Measurements from ENCODE around the gene SLC25A13. TPM values are rescaled to one million over a fixed set of nuclear protein-coding genes. Genes with fewer than 3 reads are reported as not detected.
A peak's percentile ranks its signal among the peaks of the same experiment; 100 is the strongest.

SLC25A13 gene
- total and polyA plus RNA-seq, 2 donors (not counting 1 experiment from before 2014, with no cell fraction given): 6.9 to 12.0 TPM

DNA sequence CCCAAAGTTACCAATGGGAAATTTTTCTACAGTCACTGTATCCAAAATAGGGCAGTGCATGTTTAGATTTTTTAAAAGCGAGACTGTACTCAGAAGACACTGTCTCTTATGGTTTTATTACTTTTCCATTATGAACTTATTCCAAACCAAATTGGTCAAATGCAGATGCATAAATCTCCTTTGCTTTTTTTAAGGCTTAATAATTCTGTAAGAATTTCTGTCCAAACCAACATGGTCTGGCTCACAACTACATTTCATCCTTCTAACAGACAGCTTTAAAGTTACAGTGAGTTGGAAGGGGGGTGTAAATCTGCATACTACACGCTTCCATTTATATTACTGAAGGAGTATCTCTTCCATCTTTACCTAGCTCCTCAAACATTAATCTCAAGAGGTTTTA lies 199.2 kb downstream of the SLC25A13 start:
- Histone ChIP-seq H3K27me3 (ENCODE audit: control insufficient read depth, insufficient read depth, low read length) (no peaks in the 10 kb centered on the region), H2AFZ (ENCODE audit: low read length) (no peak overlapping the region), H4K20me1 (ENCODE audit: control insufficient read depth, extremely low read depth, insufficient read depth, low read length) (no peaks in the 10 kb centered on the region), H3K4me2 (ENCODE audit: extremely low read depth, insufficient read depth, low read length) (no peak overlapping the region), H3K4me3 (replicated peaks in 1 of 4; ENCODE audit: control extremely low read depth in 1 of 4, insufficient read depth in 1 of 4, low read depth in 3 of 4, low read length in 4 of 4) (no peak overlapping the region), H3K36me3 (ENCODE audit: control insufficient read depth, insufficient read depth, low read length) (no peaks in the 10 kb centered on the region), H3K9me3 (ENCODE audit: control insufficient read depth, insufficient read depth, low read depth, low read length) (no peaks in the 10 kb centered on the region), H3K79me2 (ENCODE audit: control insufficient read depth, insufficient read depth, low read length) (no peaks in the 10 kb centered on the region), H3K27ac (ENCODE audit: insufficient read depth, low read length) (no peak overlapping the region), H3K4me1 (ENCODE audit: control insufficient read depth, extremely low read depth, insufficient read depth, low read length) (no peaks in the 10 kb centered on the region), H3K9ac (ENCODE audit: insufficient read depth, low read length) (no peak overlapping the region)
- DNase-seq (ENCODE audit: low read depth in 2 of 2): peak in 1 of 2 donors; percentile 50
- no peak for TF ChIP-seq EZH2 (IDR thresholded peaks at IDR 0.05; ENCODE audit: low read length, missing control alignments)
- TF ChIP-seq, protein P1, sequence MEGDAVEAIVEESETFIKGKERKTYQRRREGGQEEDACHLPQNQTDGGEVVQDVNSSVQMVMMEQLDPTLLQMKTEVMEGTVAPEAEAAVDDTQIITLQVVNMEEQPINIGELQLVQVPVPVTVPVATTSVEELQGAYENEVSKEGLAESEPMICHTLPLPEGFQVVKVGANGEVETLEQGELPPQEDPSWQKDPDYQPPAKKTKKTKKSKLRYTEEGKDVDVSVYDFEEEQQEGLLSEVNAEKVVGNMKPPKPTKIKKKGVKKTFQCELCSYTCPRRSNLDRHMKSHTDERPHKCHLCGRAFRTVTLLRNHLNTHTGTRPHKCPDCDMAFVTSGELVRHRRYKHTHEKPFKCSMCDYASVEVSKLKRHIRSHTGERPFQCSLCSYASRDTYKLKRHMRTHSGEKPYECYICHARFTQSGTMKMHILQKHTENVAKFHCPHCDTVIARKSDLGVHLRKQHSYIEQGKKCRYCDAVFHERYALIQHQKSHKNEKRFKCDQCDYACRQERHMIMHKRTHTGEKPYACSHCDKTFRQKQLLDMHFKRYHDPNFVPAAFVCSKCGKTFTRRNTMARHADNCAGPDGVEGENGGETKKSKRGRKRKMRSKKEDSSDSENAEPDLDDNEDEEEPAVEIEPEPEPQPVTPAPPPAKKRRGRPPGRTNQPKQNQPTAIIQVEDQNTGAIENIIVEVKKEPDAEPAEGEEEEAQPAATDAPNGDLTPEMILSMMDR (conservative IDR thresholded peaks at IDR 0.05 in 1 of 2, IDR thresholded peaks at IDR 0.05 in 1 of 2; ENCODE audit: low read depth in 1 of 2, low read length in 2 of 2): no peak

DNA sequence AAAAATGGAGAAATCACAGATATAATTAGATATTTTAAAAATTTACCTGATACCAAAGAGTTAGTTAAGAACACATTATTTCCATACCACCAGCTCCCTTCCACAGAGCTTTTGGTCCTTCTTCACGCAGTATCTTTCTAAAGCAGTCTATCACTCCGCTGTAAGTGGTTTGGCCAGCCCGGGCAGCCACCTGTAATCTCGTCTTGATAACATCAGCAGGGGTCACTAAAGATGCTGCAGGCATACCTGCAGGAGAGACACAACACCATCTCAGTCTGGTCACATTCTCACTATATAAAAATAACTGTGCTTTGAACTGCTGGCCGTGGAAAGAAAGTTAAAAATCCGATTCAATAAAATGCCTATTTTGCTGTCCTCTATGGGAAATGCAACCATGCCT lies 200.1 kb downstream of the SLC25A13 start:
- Histone ChIP-seq H2AFZ (ENCODE audit: low read length) (no peak overlapping the region), H3K4me3 (replicated peaks in 1 of 4; ENCODE audit: control extremely low read depth in 1 of 4, insufficient read depth in 1 of 4, low read depth in 3 of 4, low read length in 4 of 4) (no peak overlapping the region), H3K9me3 (ENCODE audit: control insufficient read depth, insufficient read depth, low read depth, low read length) (no peaks in the 10 kb centered on the region), H3K9ac (ENCODE audit: insufficient read depth, low read length) (no peak overlapping the region), H3K36me3 (ENCODE audit: control insufficient read depth, insufficient read depth, low read length) (no peaks in the 10 kb centered on the region), H3K4me1 (ENCODE audit: control insufficient read depth, extremely low read depth, insufficient read depth, low read length) (no peaks in the 10 kb centered on the region), H3K4me2 (ENCODE audit: extremely low read depth, insufficient read depth, low read length) (no peak overlapping the region), H3K27me3 (ENCODE audit: control insufficient read depth, insufficient read depth, low read length) (no peaks in the 10 kb centered on the region), H4K20me1 (ENCODE audit: control insufficient read depth, extremely low read depth, insufficient read depth, low read length) (no peaks in the 10 kb centered on the region), H3K79me2 (ENCODE audit: control insufficient read depth, insufficient read depth, low read length) (no peaks in the 10 kb centered on the region), H3K27ac (ENCODE audit: insufficient read depth, low read length) (no peak overlapping the region)
- TF ChIP-seq, protein P1 (conservative IDR thresholded peaks at IDR 0.05 in 1 of 2, IDR thresholded peaks at IDR 0.05 in 1 of 2; ENCODE audit: low read depth in 1 of 2, low read length in 2 of 2): no peak
- no peak for TF ChIP-seq EZH2 (IDR thresholded peaks at IDR 0.05; ENCODE audit: low read length, missing control alignments)
- no peak for DNase-seq (ENCODE audit: low read depth in 2 of 2)

DNA sequence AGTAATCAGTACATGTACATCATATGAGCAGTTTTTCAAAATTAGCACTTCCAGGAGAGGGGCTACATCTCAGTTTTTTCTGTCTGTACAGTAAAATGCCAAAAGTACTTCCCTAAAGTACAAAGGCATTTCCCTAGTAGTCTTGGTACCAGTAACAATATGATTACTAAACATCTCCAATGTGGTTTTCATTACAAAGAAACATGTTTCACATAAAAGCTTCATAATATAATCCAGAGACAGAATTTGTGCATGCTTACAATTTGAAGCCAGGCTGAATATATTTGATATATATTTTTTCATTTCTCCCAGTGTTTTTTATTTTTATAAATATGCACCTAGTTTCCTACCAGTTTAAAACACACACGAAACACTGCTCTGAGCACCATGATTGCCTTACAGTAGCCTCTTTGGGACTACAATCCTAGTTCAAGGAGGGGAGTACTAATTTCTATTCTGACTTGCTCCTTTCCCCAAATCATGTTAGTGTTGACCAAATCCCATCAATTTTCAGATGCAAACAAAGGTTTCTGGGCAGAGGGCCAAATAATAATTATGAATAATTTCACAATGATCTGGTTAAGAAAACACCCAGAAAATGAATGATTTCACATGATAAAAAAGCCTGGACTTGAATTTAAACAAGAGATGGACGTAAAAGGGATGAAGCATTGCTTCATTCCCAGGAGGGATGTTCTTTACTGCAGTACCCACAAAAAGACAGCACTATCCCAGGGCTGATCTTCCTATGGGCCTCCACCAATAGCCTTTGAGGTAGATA lies 201.3 kb downstream of the SLC25A13 start:
- H3K36me3 ChIP-seq (ENCODE audit: control insufficient read depth, insufficient read depth, low read length): no peaks in the 10 kb centered on the region
- no peak for TF ChIP-seq EZH2 (IDR thresholded peaks at IDR 0.05; ENCODE audit: low read length, missing control alignments)
- TF ChIP-seq, protein P1 (conservative IDR thresholded peaks at IDR 0.05 in 1 of 2, IDR thresholded peaks at IDR 0.05 in 1 of 2; ENCODE audit: low read depth in 1 of 2, low read length in 2 of 2): no peak
- no peak overlapping the region for H3K4me2 ChIP-seq (ENCODE audit: extremely low read depth, insufficient read depth, low read length)
- peak in 1 of 2 donors; percentile 36 for DNase-seq (ENCODE audit: low read depth in 2 of 2)
- H3K9me3 ChIP-seq (ENCODE audit: control insufficient read depth, insufficient read depth, low read depth, low read length): no peaks in the 10 kb centered on the region
- no peaks in the 10 kb centered on the region for H3K4me1 ChIP-seq (ENCODE audit: control insufficient read depth, extremely low read depth, insufficient read depth, low read length)
- H4K20me1 ChIP-seq (ENCODE audit: control insufficient read depth, extremely low read depth, insufficient read depth, low read length): no peaks in the 10 kb centered on the region
- no peaks in the 10 kb centered on the region for H3K79me2 ChIP-seq (ENCODE audit: control insufficient read depth, insufficient read depth, low read length)
- H3K4me3 ChIP-seq (replicated peaks in 1 of 4; ENCODE audit: control extremely low read depth in 1 of 4, insufficient read depth in 1 of 4, low read depth in 3 of 4, low read length in 4 of 4): no peak overlapping the region
- no peaks in the 10 kb centered on the region for H3K27me3 ChIP-seq (ENCODE audit: control insufficient read depth, insufficient read depth, low read length)
- H3K27ac ChIP-seq (ENCODE audit: insufficient read depth, low read length): no peak overlapping the region
- H3K9ac ChIP-seq (ENCODE audit: insufficient read depth, low read length): no peak overlapping the region
- H2AFZ ChIP-seq (ENCODE audit: low read length): no peak overlapping the region
